ENCODE measurements around the gene TYMS.

DNA sequence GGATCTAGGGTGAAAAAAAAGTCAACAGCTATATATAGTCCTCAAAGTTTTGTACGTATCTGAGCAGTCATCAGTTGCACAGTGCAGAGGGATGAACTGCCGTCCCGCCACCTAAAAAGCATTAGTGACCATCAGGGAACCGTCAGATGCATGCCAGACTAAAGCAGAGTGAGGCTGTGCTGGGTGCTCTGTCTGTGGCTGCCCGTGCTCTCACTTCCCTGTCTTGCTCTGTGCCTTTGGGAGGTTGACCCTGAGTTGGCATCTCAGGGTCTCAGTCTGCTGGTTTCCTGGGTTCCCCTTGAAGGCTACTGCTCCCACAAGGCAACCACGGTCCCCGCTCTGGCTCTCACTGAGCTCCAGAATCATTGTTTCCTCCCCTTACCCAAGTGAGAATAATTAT, 49.5 kb upstream of the TYMS start:
- TF ChIP-seq POLR2AphosphoS5 (IDR thresholded peaks at IDR 0.05; ENCODE audit: low read depth, low read length) (no peak), TAF1 (IDR thresholded peaks at IDR 0.05; ENCODE audit: borderline replicate concordance, insufficient read depth, low read length) (no peak), SIN3A (IDR thresholded peaks at IDR 0.05; ENCODE audit: borderline replicate concordance, insufficient read depth, low read length) (no peak), FOXP2 (optimal IDR thresholded peaks at IDR 0.05; ENCODE audit: borderline replicate concordance, extremely low read depth, extremely low read length, insufficient read depth) (no peak)
- TF ChIP-seq, protein P1, sequence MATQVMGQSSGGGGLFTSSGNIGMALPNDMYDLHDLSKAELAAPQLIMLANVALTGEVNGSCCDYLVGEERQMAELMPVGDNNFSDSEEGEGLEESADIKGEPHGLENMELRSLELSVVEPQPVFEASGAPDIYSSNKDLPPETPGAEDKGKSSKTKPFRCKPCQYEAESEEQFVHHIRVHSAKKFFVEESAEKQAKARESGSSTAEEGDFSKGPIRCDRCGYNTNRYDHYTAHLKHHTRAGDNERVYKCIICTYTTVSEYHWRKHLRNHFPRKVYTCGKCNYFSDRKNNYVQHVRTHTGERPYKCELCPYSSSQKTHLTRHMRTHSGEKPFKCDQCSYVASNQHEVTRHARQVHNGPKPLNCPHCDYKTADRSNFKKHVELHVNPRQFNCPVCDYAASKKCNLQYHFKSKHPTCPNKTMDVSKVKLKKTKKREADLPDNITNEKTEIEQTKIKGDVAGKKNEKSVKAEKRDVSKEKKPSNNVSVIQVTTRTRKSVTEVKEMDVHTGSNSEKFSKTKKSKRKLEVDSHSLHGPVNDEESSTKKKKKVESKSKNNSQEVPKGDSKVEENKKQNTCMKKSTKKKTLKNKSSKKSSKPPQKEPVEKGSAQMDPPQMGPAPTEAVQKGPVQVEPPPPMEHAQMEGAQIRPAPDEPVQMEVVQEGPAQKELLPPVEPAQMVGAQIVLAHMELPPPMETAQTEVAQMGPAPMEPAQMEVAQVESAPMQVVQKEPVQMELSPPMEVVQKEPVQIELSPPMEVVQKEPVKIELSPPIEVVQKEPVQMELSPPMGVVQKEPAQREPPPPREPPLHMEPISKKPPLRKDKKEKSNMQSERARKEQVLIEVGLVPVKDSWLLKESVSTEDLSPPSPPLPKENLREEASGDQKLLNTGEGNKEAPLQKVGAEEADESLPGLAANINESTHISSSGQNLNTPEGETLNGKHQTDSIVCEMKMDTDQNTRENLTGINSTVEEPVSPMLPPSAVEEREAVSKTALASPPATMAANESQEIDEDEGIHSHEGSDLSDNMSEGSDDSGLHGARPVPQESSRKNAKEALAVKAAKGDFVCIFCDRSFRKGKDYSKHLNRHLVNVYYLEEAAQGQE (IDR thresholded peaks at IDR 0.05; ENCODE audit: insufficient read depth in 1 of 2, low read depth in 2 of 2, low read length in 2 of 2), result no peak
